GM12878 (cell line): Measurements from ENCODE around the gene IGSF23.

Experiments used
- BCL11A ChIP-seq: IDR thresholded peaks from 2 replicates; pipeline ENCODE4 v1.6.1; 2011; ENCODE audit warnings: low read depth, low read length
- IKZF1 ChIP-seq: fragments of 450-650 bp; conservative IDR thresholded peaks from 2 replicates; pipeline ENCODE4 v1.6.1; 2017; ENCODE audit warnings: antibody characterized with exemption, mild to moderate bottlenecking
- MXI1 ChIP-seq: fragments of 150-350 bp; IDR thresholded peaks from 2 replicates; pipeline ENCODE4 v1.6.1; 2011; ENCODE audit warnings: low read depth, mild to moderate bottlenecking, inconsistent platforms, low read length, improper control_type of control experiment
- NFYA ChIP-seq: IDR thresholded peaks from 2 replicates; pipeline ENCODE4 v1.6.1; 2011; ENCODE audit warnings: low read depth, mild to moderate bottlenecking, low read length, improper control_type of control experiment, borderline replicate concordance
- RAD21 ChIP-seq: IDR thresholded peaks from 2 replicates; pipeline ENCODE4 v1.6.1; 2011; ENCODE audit warnings: mild to moderate bottlenecking, low read depth, low read length, moderate library complexity; ENCODE audit not compliant: insufficient read depth
- SUZ12 ChIP-seq: fragments of 200-600 bp; sonication (generic); IDR thresholded peaks from one replicate; pipeline ENCODE4 v1.6.1; 2018; ENCODE audit warnings: antibody characterized with exemption, mild to moderate bottlenecking; ENCODE audit not compliant: unreplicated experiment
- YY1 ChIP-seq: IDR thresholded peaks from 2 replicates; pipeline ENCODE4 v1.6.1; 2011; ENCODE audit warnings: low read depth, mild to moderate bottlenecking, low read length
- ZNF207 ChIP-seq: fragments of 450-650 bp; IDR thresholded peaks from 2 replicates; pipeline ENCODE4 v1.6.1; 2014; ENCODE audit warnings: antibody characterized with exemption, mild to moderate bottlenecking, borderline replicate concordance

DNA sequence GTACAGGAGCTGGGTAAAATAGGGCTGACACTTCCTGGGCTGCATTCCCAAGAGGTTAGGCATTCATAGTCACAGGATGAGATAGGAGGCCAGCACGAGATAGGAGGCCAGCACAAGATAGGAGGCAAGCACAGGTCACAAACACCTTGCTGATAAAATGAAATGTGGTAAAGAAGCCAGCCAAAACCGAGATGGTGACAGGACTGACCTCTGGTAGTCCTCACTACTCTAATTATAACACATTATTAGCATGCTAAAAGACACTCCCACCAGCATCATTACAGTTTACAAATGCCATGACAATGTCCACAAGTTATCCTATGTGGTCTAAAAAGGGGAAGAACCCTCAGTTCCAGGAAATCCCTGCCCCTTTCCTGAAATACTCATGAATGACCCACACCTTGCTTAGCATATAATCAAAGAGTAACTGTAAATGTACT is 20.9 kb upstream of the IGSF23 start:
- no peak for TF ChIP-seq YY1
- TF ChIP-seq RAD21: no peak
- TF ChIP-seq BCL11A: no peak
- no peak for TF ChIP-seq MXI1
- TF ChIP-seq NFYA: no peak
- no peak for TF ChIP-seq ZNF207
- TF ChIP-seq IKZF1: no peak
- TF ChIP-seq SUZ12: no peak
